ENCODE results near the gene TNFSF9.

GRCh38 chr19:6540918-6541689 is 10.3 kb downstream of the TNFSF9 start:
- TF ChIP-seq CTCF (IDR thresholded peaks at IDR 0.05) (no peak), POLR2A (IDR thresholded peaks at IDR 0.05) (no peak)

Data from esophagus squamous epithelium (tissue), 4 donors.